AG04449 (cell line): ENCODE measurements around the gene LPGAT1.

Experiments
- CTCF ChIA-PET: fragments of 350-600 bp; formaldehyde crosslinking; extraction: SDS; loops from one replicate; lab custom pipeline; 2021; ENCODE audit warnings: antibody characterized with exemption; lab: Yijun Ruan, JAX
- POLR2A ChIA-PET: fragments of 400-600, 350-600 bp; formaldehyde crosslinking; extraction: SDS; loops from one replicate; lab custom pipeline; 2020; ENCODE audit warnings: antibody characterized with exemption, inconsistent platforms; lab: Yijun Ruan, JAX
- DNase-seq: peaks from one replicate; pipeline ENCODE4 v3.0.0-alpha.2; 2010; ENCODE audit warnings: low read depth, low spot score
- H3K4me3 ChIP-seq: 2 replicates; pipeline ENCODE4 v1.5.1; 2011; ENCODE audit warnings: low read depth, mild to moderate bottlenecking, control low read depth, low read length
- TF ChIP-seq, protein P1 (sequence below): IDR thresholded peaks from one replicate; pipeline ENCODE4 v1.5.1; 2011; ENCODE audit warnings: mild to moderate bottlenecking, moderate library complexity, low read length, control low read depth, inconsistent platforms; ENCODE audit not compliant: insufficient read depth; ENCODE audit errors: missing control alignments

Gene LPGAT1

DNA sequence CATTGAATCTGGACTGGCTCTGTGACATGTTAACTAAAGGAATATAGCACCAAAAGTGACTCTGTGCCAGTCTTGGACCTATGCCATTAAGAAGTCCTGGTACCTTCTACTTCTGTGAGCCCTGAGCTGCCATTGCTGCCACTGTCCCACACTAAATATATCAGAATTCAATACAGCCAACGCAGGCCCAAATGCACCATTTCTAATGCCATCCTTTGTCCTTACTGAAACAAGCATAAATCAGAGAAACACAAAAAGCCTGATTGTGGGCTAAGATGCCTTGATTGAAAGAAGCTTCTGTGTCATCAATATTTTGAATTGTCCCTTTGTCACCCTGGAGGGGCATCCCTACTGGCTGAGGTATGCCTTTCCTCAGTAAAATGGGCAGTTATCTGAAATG, 88.3 kb downstream of the LPGAT1 start:
- CTCF ChIA-PET, result interaction anchor here (1.1 to 2.6 kb wide), 4 partner anchors 8 to 44 kb away, joined by 3 to 8 read pairs (median 3); no protein-coding TSS in a partner anchor

DNA sequence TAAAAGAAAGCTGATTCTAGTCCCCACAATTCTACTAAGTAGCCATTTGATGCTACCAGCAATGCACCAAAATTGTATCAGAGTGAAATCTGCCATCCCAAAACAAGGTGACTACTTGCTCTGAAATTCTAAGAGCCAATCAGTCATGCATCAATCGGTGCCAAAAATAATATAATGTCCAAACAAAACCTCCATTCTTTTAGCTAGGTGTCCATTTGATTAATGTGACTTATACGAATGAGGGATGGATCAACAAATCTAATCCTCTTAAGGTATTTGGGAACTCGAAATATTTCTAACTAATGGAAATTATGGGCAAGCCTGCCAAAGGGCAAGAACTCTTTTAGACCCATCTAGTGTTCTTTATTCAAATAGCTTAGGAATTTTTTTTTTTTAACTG, 88.8 kb downstream of the LPGAT1 start:
- H3K4me3 ChIP-seq, result no peak overlapping the region
- TF ChIP-seq, protein P1, sequence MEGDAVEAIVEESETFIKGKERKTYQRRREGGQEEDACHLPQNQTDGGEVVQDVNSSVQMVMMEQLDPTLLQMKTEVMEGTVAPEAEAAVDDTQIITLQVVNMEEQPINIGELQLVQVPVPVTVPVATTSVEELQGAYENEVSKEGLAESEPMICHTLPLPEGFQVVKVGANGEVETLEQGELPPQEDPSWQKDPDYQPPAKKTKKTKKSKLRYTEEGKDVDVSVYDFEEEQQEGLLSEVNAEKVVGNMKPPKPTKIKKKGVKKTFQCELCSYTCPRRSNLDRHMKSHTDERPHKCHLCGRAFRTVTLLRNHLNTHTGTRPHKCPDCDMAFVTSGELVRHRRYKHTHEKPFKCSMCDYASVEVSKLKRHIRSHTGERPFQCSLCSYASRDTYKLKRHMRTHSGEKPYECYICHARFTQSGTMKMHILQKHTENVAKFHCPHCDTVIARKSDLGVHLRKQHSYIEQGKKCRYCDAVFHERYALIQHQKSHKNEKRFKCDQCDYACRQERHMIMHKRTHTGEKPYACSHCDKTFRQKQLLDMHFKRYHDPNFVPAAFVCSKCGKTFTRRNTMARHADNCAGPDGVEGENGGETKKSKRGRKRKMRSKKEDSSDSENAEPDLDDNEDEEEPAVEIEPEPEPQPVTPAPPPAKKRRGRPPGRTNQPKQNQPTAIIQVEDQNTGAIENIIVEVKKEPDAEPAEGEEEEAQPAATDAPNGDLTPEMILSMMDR, result no peak
- ChIA-PET POLR2A (no interaction called here), CTCF (interaction anchor here (0.8 to 2.6 kb wide), 4 partner anchors 9 to 61 kb away, joined by 3 to 8 read pairs (median 3); no protein-coding TSS in a partner anchor)
- DNase-seq, result no peak

More for the DNA sequence above, 88.3 kb downstream of the LPGAT1 start:
- DNase-seq, result no peak
- no peak overlapping the region for H3K4me3 ChIP-seq
- TF ChIP-seq, protein P1, result no peak
- POLR2A ChIA-PET, result no interaction called here

DNA sequence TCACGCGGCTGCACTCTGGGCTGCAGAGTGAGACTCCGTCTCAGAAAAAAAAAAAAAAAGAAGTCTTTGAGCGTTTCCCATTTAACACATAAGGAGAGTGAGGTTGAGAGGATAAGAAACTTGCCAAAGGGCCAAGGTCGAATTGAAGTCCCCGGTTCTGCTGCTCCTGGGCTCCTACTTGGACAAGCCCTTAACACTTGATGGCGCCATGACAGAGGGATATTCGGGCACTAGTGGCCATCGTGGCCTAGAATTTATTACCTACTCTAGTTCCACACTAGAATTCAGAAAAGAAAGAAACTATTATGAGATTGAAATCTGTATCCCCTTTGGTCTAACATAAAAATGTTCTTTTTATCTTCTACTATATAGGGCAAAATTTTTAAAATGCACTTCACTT, 89.4 kb downstream of the LPGAT1 start:
- TF ChIP-seq, protein P1, result no peak
- CTCF ChIA-PET, result interaction anchor here (0.8 to 1.5 kb wide), 3 partner anchors 10 to 61 kb away, joined by 3 read pairs; no protein-coding TSS in a partner anchor
- H3K4me3 ChIP-seq, result no peak overlapping the region
- POLR2A ChIA-PET, result no interaction called here
- no peak for DNase-seq

DNA sequence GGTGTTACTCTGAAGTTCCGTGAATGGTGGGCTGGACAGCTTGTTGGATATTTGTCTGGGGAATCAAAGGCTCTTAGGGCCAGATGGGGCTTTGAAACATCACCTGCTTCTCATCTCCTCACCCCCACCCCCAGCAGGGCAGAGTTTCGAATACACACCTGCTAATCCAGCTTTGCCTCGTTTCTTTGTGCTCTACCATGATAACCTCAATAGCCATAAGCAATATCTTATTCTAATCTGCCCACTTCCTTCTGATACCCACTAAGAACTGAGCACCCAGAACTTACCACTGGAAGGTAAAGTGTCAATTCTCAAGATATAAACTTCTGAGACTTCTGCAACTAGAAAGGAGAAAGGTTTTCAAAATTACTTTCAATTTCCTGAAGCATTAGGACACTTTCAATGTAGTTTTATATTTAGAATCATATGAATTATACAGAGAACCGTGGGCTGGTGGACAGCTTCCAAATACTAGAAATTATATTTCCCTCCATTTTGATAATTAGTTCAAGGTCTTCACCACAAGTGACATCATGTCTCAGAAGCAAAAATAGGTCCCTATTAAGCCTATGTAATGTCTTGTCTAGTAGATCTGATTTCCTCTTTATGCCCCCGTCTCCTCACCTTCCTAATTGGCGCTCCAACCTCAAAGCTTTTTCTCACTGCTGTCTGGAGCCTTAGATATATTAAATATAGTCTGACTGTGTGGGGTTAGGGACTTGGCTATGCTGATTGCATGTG, 90.7 kb downstream of the LPGAT1 start:
- POLR2A ChIA-PET, result no interaction called here
- TF ChIP-seq, protein P1, result no peak
- CTCF ChIA-PET, result interaction anchor here (1.2 kb wide), 2 partner anchors 11 to 40 kb away, joined by 3 to 4 read pairs; no protein-coding TSS in a partner anchor
- H3K4me3 ChIP-seq, result no peak overlapping the region
- no peak for DNase-seq

- TF ChIP-seq, protein P1, result no peak
- no peak overlapping the region for H3K4me3 ChIP-seq
- ChIA-PET CTCF (interaction anchor here (1.2 kb wide), 2 partner anchors 12 to 39 kb away, joined by 3 to 4 read pairs; no protein-coding TSS in a partner anchor), POLR2A (no interaction called here)
- DNase-seq, result no peak
Measured at GRCh38 chr1:211738691-211739301, 91.8 kb downstream of the LPGAT1 start.

DNA sequence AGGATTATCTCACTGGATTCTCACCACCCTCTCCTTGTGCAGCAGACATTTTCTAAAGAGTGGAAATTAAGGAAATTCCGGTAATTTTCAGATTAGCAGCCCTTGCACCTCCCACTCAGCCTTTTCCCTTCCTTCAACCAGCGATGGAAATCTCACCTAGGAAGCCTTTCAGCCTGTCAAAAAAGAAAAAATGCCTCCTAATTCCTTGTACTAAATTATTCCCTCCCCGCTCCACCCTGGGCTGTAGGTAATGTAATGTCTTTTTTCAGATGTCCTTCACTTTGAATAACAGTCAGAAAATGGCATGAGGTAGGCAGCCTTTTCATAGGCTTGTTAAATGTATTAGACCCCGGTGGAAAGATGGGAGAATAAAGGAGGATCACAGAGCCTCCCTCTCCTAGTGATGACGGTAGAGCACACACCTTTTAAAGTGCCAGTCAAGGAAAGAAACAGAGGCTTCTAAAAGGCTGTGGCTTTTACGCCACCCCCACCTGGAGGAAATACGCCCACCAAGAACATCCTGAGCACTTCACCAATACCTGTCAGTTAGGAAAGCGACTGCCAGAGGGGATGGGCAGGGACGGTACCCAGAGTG, 92.4 kb downstream of the LPGAT1 start:
- TF ChIP-seq, protein P1, result no peak
- DNase-seq, result no peak
- ChIA-PET POLR2A (no interaction called here), CTCF (no interaction called here)
- no peak overlapping the region for H3K4me3 ChIP-seq
